GM18499 (cell line): ENCODE results near the gene RESF1.

Source experiments
- ATAC-seq: cut with Tn5 transposase; IDR thresholded peaks from one replicate; pipeline ENCODE4 v1.9.1; 2021; ENCODE audit warnings: moderate number of reproducible peaks; ENCODE audit not compliant: insufficient read depth, unreplicated experiment

Gene RESF1

GRCh38 chr12:32005496-32006125 lies 46.4 kb downstream of the RESF1 start:
- no peak for ATAC-seq
